Hindlimb muscle (tissue), 1 donor: ENCODE results near the gene SLC30A10. TPM values are rescaled to one million over a fixed set of nuclear protein-coding genes. Genes with fewer than 3 reads are reported as not detected.
"Not testable (repeated sequence)": the region's sequence is repeated elsewhere in the genome, so short reads cannot be mapped to it uniquely, and the experiment has no call there.

Experiments
- DNase-seq: peaks from one replicate; pipeline ENCODE4 v3.0.0-alpha.2; 2013
- polyA plus RNA-seq: library from polyadenylated mRNA; unstranded; fragments of 120-200 nt; gene quantifications from one replicate; pipeline ENCODE4 v1.2.1, GENCODE V29; 2013; ENCODE audit not compliant: insufficient read length

SLC30A10 gene
- 0.10 TPM for polyA plus RNA-seq

GRCh38 chr1:219927956-219928790, at the start of gene SLC30A10:
Gene SLC30A10, minus strand, starts transcription at chr1:219928557. Its CDS starts 117 bp downstream, at chr1:219928440.
- no peak for DNase-seq

GRCh38 chr1:219973213-219973612, 44.9 kb upstream of the SLC30A10 start:
- no peak for DNase-seq

- DNase-seq, result no peak
Measured at GRCh38 chr1:219967361-219967760, 39.0 kb upstream of the SLC30A10 start.

DNA sequence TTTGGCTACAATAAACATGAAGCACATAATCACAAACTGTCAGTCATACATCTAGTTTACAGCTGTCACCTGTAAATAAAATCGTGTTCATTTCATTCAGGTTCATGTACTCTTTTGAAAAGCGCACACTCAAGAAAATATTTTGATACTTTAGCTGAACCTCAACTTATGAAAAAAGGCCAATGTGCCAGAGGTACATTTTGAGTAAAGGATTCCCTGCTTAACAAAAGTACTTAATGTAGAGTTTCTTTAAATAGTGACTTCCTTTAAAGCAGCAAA, 37.7 kb upstream of the SLC30A10 start:
- DNase-seq, result no peak

DNA sequence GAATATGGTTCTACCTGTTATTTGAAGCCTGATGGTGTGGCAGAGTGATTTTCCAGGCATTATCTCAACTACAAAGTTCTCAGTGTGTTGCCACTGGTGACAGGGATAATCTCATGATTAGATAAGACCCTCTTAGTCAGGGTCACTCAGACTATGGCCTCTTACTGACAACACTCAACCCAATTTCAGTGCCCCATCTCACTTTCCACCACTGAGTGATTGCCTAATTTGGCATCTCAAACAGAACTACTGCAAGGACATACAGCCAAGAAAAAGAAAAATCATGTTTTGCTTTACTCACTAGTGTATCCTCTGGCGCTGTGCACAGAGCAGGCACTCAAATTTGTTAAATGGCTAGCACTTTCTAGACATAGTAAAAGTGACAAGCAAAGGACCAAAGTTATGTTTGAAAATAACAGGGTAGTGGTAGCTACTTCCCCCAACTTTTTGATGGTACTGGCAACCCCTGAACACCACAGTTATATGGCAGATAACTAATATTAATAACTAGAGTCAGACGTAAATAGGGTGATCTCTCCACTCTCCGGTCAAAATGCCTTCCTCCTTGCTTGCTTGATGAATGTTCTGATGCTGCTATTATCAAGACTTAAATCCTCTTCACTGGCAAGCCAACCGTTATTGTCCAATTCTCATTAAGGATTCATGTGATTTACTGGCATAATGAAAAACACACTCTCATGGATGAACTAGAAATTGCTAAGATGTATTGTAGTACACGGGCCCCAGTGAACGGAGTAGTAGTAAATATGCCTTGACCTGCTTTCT, 37.1 kb upstream of the SLC30A10 start:
- DNase-seq, result no peak

GRCh38 chr1:219963432-219963831, 35.1 kb upstream of the SLC30A10 start:
- no peak for DNase-seq

DNA sequence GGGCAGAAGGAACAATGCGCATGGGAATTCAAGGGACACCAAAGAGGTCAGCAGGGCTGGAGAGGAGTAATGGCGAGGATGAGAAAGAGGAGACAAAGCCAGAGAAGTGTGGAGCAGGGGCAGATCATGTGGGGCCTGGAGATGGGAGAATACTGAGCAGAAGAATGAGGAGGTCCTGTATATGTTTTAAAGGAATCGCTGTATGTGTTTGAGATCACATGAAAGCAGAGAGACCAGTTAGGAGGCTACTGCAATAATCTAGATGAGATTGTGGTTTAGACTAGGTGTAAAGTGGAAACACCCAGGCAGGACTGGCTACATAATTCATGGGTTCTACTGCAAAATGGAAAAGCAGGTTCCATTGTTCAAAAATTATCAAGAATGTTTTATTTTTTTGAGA, 33.3 kb upstream of the SLC30A10 start:
- DNase-seq, result no peak

- no peak for DNase-seq
Measured at GRCh38 chr1:219959540-219960203, 31.3 kb upstream of the SLC30A10 start.

DNA sequence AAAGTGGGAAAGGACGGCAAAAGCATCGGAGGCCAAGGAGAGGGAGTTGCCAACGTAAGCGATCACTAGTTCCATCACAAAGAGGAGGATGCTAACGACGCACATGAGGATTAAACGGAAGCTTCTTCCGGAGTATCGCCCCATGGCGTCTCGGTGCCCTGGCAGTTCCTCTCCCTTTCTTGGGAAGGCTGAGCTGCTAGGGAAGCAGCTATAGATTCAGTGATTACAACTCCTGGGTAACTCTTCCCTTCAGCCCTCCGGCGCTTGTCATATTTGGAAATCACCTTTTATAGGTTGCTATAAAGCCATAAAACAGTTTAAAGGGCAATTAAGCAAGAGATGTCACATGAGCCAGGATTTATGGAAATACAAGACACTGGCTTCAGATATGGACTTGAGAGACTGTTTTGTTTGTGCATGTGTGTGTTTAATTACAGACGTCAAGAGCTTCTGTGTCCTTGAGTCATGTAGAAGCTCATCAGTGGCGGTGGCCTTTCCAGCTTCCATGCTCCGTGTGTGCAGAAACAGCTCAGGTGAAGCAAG, 30.6 kb upstream of the SLC30A10 start:
- DNase-seq, result no peak

DNA sequence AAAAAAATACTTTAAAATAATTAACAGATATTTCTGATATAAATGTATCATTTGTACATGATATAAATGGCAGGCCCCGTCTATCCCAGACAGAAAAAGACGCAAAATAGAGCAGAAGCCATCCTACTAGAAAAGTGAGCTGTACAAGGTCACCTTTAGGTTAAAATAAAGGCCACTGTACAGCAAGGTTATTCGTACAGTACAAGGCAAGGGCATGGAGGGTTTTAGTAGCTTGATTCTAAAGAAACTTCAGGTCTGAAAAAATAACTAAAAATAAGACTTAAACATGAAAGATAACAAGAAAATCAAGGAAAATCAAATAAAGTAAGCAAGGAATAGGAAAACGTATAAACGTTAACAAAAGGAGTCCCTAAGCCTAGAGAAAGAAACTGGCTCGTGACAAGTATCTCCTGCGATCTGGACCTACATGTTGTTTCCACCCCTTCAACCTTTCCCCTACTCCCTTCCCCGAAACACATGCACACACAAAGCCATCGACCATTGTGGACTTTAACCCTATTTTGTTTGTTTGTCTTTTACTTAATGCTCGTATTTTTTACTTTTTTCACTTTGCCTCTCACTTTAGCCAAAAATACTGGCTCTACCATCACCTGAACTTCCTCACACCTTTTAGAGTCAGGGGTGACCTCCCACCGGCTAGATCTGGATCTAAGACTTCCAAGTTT, 26.5 kb upstream of the SLC30A10 start:
- no peak for DNase-seq

DNA sequence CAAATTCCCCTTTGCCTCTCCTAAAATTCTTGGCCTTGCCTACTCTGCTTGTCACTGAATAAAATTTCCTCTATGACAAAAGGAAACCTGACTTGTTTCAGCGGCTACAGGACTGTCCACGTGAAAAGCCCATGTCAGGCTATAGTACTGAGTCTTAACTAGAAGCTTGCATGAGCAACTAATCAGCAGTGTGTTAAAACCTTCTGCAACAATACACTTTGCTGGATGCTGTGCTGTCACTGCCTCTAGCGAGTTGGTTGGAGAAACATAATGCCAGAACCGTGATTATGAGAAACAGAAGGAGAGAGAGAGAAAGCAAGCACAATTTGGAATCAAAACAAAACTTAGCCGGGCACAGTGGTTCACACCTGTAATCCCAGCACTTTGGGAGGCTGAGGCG, 25.7 kb upstream of the SLC30A10 start:
- no peak for DNase-seq

DNA sequence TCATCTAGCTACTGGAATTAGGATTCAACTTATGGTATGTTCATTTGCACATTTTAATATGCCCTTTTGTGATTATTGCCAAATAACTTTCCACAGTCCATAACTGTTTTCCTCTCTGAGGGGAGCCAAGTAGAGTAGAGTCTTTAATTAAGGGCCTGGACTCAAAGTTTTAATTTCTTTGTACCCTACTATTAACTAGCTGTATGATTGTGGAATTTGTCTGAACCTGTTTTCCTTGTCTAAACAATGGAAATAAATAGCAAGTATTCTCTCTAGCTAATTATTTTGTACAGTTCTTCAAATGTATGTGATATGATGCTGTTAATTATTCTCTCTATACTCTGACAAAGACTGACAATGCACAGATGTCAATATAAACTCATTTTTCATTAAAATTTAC, 24.0 kb upstream of the SLC30A10 start:
- DNase-seq, result no peak

DNA sequence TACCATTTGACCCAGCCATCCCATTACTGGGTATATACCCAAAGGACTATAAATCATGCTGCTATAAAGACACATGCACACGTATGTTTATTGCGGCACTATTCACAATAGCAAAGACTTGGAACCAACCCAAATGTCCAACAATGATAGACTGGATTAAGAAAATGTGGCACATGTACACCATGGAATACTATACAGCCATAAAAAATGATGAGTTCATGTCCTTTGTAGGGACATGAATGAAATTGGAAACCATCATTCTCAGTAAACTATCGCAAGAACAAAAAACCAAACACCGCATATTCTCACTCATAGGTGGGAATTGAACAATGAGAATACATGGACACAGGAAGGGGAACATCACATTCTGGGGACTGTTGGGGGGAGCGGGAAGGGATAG, 20.9 kb upstream of the SLC30A10 start:
- not testable (repeated sequence) for DNase-seq

GRCh38 chr1:219948766-219949165, 20.4 kb upstream of the SLC30A10 start:
- not testable (repeated sequence) for DNase-seq

DNA sequence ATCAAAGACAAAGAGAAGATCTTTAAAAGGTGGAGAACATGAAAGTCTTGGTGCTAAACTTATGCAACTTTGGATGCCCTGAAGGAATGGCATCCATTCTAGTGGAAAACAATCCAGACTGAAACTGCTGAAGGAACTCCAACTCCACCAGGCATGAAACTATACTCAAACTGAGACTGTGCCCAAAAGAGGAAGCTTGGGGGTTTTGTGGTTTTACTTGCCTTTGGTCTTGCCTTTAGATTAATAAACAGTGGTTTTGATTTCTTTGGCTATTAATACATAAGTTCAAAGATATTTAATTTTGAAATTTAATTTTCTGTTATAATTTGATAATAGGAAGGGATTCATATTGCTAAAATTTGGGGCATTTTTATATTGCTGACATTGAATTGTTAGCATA, 17.4 kb upstream of the SLC30A10 start:
- DNase-seq, result no peak

DNA sequence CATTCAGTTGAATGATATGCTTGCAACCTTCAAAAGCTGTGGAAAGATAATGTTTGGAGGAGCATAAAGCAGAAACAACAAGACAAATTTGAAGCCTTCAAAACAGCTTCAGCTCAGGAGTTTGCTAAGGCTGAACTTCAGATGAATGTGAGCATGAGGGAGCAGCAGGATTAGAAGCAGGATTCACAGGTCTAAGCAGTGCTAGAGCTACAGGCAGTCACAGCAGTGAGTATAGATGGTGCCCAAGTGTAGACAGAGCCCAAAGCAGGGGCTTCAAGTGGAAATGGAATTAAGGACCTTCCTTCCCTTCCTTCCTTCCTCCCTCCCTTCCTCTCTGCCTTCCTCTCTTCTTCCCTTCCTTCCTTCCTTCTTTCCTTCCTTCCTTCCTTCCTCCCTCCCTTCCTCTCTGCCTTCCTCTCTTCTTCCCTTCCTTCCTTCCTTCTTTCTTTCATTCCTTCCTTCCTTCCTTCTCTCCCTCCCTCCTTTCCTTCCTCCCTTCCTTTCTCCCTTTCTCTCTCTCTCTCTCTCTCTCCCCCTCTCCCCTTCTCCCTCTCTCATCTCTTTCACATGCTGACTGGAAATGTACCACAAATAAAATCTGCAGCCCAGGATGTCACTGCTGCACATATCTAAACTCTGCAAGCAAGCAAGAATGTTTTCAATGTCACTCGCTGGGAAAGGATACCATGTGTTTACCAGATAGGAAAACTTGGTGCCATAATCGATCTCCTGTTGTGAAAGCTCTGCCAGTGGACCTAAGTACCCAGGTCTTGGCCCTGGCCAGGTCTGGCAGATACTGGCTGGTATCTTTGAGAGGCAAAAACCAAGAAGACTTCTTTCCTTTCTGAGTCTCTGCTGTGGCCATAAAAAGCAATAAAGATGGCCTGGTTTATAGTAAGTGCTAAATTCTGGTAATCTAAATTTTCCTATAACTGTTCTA, 13.1 kb upstream of the SLC30A10 start:
- no peak for DNase-seq

- no peak for DNase-seq
Measured at GRCh38 chr1:219940707-219941106, 12.3 kb upstream of the SLC30A10 start.

DNA sequence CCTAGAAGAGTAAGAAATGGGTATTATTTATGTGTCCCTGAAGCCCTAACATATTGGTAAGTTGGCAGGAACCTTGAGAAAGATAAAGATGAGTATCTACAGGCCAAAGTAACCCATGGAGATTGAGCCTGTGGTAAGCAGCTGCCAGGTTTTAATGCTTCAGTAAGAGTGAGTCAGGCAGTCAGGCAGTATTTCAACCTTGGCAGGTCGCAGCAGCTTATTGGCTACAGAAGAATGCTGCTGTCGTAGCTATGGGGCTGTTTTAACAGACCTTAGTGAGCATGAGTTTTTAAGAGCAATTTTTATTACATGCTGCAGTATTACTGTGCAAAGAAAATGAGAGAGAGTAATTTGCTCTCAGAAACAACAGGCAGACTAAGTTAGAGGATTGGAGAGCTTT, 10.3 kb upstream of the SLC30A10 start:
- DNase-seq, result no peak

DNA sequence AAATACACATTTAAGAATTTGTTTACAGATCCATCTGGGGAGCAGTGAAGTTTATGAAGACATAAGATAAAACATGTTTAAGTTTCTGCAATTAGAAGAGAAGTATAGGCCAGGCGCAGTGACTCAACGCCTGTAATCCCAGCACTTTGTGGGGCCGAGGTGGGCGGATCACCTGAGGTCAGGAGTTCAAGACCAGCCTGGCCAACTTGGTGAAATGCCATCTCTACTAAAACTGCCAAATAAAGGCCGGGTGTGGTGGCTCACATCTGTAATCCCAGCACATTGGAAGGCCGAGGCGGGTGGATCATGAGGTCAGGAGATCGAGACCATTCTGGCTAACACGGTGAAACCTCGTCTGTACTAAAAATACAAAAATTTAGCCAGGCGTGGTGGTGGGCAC, 5.4 kb upstream of the SLC30A10 start:
- DNase-seq, result not testable (repeated sequence)

- DNase-seq, result no peak
Measured at GRCh38 chr1:219931033-219931432, 2.7 kb upstream of the SLC30A10 start.

GRCh38 chr1:219928791-219929118, 398 bp upstream of the SLC30A10 start:
- DNase-seq, result no peak
